ENCODE measurements around the gene CNTNAP2.

GRCh38 chr7:146641491-146641890 is 524.9 kb downstream of the CNTNAP2 start:
- no peak for TF ChIP-seq ZNF274 (IDR thresholded peaks at IDR 0.05; ENCODE audit: low read depth, low read length)
- no peak for TF ChIP-seq YY1 (IDR thresholded peaks at IDR 0.05; ENCODE audit: insufficient read depth, insufficient read length)
